T1000 (cell line): Measurements from ENCODE around the gene GPR17.

Experiments
- DNase-seq: peaks from one replicate; lab custom pipeline; 2025; ENCODE audit warnings: mixed read lengths; lab: John Stamatoyannopoulos, UW

GPR17 gene

DNA sequence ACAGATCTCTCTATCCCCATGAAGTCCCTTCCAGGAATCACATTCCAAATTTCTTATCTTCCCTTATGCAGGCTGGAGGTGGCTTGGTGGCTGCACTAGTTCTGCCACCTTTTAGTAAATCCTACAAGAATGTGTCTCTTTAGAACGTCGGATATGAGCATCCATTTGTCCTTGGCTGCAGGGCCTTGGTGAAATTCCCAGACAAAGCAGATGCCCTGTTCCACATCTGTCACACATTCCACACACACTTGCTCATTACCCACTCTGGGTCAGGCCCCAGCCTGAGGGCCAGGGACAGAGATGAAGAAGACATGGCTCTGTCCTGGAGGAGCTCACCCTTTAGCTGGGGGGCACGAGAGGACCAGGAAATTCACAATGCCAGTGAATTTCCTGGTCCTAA lies 31.2 kb upstream of the GPR17 start:
- DNase-seq: peak; percentile 24

DNA sequence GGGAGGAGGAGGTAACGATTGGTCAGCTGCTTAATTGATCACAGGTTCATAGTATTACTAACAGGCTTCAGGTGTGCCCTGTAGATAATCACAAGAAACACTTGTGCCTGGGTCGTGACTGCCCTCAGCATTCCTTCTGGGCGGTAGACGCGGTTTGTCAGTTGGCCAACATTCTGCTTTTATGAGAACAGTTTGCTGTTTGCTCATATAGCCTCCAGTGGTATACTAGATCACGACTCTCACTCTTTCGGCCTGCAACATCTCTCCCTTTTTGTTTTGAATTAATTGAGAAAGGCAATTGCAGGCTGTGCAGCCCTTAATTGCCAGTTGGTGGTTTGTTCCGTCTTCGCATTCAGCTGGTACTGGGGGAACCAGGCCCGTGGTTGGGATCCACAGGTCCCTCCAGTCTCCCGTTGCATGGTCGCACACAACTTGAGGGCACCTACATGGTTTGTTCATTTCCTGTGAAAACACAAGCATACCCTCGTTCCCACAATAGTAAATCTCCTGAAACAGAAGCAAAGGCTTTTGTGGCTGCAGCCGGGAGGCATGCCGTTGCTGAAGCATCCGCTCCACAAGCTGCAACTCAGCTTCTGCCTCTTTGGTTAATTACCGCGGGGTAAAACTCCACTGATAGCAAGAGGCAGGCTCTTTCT lies 30.3 kb upstream of the GPR17 start:
- DNase-seq: peak; percentile 67

DNA sequence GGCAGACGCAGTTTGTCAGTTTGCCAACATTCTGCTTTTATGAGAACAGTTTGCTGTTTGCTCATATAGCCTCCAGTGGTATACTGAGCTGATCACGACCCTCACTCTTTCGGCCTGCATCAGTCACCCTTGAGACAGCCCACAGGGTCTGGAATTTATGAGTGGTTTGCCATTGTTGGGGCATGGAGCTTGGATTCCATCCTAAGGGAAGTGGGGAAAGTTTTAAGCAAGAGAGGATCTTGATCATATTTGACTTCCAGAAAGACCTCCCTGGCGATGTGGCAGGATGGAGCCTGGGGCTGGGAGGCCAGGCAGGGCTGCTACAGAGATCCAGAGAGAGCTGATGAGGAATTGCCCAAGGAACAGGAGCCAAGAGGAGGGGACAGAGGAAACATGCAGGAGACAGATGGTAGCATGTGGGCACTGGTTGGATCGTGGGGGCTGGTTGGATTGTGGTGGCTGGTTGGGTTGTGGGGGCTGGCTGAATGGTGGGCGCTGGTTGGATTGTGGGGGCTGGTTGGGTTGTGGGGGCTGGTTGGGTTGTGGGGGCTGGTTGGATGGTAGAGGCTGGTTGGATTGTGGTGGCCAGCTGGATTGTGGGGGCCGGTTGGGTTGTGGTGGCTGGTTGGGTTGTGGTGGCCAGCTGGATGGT lies 27.3 kb upstream of the GPR17 start:
- no peak for DNase-seq

DNA sequence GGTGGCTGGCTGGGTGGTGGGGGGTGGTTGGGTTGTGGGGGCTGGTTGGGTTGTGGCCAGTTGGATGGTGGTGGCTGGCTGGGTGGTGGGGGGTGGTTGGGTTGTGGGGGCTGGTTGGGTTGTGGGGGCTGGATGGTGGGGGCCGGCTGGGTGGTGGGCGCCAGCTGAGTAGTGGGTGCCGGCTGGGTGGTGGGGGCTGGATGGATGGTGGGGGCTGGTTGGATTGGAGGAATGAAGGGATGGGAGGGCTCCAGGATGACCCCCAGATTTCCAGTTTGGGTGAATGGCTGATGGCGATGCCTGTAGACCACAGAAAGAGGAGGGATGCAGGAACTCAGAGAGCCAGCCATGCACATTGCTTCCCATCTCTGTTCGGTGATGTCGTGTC lies 26.8 kb upstream of the GPR17 start:
- DNase-seq: no peak

DNA sequence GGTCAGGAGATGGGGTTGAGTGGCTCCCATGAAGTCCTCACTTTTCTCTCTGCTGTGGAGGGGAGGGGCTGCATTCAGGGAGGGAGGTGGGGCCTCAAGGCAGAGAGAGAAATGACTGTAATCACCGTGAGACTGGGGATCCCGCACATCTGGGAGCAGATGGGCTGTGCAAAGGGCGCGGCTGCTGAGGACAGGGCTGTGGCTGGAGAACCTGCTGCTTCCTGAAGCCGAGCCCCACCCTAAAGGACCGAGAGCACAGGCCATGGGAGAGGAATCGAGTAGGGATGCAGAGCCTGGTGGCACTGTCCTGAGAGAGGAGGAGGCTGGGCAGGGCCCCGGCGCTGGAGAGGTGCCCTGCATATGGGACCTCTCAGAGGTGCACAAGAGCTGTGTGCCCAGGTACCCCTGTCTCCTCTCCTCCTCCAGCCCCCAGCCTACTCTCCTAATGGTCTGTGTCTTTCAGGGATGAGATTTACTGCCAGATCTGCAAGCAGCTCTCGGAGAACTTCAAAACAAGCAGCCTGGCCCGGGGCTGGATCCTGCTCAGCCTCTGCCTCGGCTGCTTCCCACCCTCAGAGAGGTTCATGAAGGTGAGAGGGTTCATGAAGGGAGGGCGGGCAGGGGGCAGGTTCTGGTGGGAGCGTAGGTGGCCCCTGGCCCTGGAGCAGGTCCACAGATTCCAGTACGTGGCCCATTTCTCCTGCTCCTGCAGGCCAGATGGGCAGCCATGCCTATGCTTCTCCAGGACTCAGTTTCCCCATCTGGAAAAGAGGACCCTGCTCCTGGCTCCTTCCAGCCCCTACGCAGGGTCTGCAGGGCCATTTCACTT lies 25.9 kb upstream of the GPR17 start:
- no peak for DNase-seq

DNA sequence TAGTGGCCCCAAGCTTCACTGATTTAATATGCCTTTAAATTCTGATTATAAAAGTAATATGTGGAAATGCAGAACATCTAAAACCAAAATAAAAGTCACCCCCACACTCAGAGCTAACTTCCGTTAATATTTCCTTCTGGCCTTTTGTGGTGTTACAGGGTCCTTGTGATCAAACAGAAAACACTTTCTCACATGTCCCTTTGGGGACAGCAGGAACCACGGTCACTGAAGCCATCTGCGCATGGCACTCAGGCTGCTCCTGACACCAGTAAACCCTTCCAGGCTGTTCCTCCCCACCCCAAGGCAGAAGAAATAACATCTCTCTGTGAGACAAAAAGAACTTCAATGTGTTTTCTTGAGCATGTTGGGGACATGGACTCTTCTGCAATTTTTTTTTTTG lies 25.1 kb upstream of the GPR17 start:
- DNase-seq: no peak

DNA sequence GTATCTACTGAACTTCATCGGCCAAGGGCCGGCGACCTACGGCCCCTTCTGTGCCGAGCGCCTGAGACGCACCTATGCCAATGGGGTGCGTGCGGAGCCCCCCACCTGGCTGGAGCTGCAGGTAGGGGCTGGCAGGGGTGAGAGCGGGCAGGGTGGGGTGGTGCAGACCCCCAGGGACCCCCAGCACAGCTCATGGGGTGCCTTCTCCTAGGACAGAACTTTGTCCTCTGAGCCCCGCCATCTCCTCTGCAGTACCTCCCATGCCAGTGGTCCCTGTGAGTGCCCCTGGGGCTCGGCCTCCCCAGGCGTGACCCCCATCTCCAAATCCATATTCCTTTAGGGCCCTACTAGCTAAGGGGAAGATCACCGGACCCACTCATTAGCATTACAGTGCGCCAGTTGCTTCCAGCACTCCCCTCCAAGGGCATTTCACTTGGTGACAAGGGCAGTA lies 23.9 kb upstream of the GPR17 start:
- DNase-seq: no peak

DNA sequence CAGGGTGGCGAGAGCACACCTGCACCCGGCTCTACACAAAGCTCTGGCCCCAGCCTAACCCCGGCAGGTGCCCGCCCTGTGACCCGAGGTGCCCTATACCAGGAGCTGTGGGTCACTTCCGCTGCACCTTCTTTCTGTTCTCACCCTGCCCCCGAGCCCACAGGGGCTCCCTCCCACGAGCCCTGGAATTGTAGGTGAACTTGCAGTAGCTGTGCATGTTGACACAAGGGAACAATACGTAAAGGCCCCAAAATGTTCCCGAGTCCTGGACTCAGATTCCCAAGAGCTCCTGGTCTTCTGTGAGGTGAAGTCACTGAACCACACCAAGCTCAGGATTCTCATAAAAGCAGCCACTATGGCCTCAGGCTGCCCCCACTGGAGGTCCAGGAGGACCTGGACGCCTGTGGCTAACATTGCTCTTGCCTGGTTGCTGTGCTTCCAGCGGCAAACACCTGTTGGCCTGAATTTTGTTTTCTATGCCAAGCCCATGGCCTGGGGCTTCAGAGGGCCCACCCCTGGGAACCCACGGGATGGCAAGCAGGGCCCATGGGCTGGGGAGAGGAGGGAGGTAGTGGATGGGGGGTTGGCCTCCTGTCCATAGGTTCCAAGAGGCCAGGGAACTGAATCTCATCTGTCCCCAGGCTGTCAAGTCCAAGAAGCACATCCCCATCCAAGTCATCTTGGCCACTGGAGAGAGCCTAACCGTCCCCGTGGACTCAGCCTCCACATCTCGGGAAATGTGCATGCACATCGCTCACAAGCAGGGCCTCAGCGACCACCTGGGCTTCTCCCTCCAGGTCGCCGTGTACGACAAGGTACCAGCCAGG lies 23.2 kb upstream of the GPR17 start:
- DNase-seq: no peak

DNA sequence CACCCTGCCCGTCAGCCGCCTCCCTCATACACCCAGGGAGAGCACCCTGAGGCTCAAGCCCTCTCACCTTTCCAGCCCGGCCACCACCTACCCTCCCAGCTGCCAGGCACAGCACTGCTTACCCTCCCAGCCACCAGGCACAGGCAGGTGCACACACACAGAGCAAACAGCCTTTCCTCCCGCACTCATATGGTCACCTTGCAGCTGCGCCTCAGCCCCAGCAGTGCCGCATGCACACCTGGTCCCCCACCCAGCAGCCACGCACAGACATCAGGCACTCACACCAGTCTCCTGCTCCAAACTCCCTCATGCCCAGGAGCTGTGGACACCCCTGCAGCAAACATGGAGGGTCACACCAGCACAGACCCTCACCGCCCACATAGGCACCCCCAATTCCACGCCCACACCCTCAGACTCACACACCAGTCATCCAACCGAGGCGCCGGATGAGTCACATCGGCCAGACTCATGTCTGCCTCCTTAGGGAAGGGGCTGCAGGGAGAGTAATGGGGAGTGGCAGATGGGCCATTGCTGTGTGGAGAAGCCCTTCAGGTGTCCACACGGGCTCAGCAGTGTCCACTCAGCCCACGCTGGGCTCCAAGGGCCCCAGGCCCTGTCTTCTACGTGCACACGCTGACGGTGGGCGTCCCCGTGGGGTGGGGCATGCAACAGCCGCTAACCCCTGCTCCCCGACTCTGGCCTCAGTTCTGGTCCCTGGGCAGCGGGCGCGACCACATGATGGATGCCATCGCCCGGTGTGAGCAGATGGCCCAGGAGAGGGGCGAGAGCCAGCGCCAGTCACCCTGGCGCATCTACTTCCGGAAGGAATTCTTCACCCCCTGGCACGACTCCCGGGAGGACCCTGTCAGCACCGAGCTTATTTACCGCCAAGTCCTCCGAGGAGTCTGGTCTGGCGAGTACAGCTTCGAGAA lies 22.3 kb upstream of the GPR17 start:
- DNase-seq: peak; percentile 37

DNA sequence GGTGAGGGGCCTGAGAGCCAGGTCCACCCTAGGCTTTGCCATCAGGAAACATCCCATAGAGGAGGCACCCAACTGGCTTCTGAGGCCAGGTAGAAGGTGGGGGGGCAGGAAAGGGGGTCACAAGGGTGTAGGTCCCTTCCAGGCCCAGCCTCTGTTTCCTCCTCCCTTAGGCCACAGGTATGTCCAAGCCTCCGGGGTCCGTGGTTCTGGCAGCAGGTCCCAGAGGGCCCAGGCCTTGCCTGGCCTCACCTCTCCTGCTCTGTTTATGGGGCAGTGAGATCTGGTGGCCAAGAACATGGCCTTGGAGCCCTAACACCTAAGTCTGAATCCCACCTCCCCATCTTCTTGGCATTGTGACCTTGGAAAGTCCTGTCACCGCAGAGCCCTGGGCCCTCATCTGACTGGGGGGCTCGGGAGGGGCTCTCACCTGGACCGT lies 21.6 kb upstream of the GPR17 start:
- DNase-seq: no peak

DNA sequence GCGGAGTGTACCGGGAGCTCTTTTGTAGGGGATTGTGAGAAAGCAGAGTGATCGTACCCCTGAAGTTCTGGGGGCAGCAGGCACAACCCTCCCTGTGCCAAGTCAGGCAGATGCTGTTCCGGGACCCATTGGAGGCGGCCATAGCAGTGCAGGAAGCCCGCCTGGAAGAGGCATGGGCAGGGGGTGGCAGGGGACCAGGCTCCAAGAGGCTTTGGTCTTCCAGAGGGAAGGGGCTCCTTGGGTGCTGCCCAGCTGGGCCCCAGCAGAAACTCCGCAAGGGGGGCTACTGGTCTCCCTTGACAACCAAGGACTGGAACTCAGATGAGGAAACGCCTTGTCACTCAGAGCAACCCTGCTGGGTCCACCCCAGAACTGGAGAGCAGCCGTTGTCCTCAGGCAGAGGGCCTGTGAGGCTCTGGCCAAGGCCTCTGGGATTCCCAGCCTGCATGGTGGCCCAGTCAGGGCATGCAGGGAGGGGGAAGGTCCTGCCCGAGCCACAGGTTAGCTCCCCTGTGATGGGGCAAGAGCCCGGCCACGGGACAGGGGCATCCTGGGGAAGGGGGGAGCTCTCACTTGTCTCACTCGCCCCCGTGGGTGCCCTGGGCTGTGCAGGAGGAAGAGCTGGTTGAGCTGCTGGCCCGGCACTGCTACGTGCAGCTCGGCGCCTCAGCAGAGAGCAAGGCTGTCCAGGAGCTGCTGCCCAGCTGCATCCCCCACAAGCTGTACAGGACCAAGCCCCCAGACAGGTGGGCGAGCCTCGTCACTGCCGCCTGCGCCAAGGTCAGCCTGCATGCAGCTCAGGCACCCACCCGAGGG lies 21.0 kb upstream of the GPR17 start:
- no peak for DNase-seq

DNA sequence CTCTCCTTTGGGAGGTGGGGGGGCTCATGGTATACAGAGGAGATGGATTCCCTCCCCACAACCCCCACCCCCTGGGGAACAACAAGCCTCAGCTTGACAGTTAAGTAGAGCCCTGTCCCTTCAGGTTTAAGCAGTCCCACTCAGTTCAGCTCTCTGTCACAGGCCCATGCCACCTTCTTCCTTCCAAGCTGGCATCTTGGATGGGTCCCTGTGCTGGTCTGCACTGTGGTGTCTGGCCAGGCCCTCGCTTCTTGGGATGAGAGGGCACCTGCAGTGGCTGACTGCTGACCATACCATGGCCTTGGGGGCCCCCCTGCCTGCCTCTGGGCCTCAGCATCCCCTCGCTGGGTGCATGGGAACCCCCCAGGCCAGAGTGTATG lies 20.4 kb upstream of the GPR17 start:
- no peak for DNase-seq

DNA sequence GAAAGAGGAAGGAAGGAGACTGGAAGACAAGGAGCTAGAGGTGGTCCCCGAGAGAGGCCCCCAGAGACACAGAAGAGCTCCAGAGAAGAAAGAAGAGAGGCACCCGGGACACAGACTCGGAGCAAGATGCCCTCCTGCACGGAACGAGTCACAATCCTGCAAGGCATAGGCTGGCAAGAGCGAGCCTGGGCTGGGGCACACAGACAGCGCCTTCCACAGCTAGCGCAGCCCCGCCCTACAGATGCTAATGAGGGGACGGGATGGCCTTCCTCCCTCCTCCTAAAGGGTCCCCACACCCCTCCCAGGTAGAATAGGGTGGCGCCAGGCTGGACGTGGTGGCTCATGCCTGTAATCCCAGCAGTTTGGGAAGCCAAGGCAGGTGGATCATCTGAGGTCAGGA lies 19.8 kb upstream of the GPR17 start:
- no peak for DNase-seq

DNA sequence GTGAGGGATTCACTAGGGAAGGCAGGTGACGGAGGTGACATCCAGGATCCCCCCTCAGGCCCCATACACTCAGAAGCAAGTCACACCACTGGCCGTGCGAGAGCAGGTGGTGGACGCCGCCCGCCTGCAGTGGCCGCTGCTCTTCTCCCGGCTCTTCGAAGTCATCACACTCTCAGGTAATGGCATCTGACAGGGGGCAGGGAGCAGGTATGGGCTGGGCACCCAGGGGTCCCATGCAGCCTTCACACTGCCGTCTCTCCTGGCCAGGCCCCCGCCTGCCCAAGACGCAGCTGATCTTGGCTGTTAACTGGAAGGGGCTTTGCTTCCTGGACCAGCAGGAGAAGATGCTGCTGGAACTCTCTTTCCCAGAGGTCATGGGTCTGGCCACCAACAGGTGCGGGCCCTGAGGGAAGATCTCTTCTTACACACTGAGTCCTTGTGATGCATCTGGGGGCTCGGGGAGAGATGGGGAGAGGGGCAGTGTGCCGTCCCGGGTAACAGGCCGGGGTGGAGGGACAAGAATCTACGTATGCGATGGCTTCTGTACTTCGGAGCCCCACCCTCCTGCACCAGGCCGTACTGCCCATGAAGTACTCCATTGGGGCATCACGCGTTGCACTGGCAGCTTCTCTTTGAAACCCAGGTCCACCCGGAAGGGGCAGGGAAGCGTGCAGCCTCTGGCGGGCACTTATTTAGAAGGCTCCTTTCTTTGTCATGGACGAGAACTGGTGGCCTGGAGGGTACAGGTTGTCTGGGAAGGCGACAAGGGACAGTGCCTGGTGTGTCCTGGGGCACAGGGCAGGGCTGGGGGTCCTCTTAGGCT lies 18.8 kb upstream of the GPR17 start:
- no peak for DNase-seq

DNA sequence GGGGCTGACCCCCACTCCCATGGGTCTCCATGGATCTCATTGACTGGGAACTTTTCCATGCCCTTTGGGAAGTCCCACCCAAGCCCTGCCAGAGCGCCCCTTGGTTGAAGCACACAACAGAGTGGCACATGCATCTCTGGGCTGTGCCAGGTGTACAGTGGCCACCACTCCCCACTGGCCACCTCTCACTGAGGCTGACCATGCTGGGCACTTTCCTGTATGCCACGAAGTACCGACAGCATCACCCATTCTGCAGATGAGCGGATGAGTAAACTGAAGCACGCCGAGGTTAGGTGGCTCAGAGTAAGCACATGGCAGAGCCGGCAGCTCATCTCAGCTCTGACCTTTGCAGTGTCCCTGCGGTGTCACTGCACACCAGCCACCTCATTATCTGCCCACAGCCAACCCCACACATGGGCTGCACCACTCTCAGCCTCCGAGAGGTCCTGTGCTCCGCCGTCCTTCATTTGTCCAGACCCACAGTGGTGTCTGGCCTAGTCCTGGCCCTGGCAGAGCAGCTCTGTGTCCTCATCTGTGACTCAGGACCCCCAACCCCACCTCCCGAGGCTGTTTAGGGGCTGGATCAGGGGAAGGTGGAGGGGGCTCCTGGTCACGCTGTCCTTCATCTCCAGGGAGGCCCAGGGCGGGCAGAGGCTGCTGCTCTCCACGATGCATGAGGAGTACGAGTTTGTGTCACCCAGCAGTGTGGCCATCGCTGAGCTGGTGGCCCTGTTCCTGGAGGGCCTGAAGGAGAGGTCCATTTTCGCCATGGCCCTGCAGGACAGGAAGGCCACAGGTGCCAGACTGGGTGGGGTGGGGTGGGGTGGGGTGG lies 18.0 kb upstream of the GPR17 start:
- DNase-seq: no peak

DNA sequence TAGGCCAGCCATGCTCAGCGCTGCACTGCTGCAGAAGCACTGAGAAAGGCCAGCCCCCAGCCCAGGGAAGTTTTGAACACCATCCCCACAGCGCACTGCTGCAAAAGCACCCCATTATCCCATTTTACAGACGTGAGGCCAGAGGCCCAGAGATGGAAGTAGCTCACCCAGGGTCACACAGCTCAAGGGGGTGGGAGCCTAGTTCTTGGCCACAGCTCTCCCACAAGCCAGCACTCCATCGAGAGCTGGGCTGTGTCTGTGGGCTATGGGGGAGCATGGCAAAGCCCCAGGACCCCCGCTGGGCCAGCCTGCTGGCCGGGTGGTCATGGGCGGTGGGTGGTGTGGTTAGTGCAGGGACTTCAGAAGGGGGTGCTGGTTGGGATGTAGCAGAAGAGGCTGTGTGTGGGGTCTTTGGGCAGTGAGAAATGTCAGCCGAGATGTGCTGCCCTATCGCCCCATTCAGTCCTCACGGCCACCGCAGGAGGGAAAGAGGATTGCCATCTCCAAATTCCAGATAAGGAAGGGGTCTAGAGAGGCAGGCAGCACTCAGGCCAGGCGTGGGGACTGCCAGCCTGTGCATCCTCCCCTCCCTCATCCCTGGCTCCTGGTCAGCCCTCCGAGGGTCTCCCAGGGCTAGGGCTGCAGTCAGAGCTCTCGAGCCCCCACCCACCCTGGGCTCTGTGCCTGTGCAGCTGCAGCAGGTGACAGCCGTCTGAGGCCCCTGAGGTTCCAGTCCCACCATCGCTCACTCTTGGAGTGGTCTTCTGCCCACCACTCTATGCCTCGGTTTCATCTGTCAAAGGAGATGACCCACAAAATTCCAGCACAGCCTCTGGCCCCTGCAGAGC lies 17.0 kb upstream of the GPR17 start:
- DNase-seq: no peak

DNA sequence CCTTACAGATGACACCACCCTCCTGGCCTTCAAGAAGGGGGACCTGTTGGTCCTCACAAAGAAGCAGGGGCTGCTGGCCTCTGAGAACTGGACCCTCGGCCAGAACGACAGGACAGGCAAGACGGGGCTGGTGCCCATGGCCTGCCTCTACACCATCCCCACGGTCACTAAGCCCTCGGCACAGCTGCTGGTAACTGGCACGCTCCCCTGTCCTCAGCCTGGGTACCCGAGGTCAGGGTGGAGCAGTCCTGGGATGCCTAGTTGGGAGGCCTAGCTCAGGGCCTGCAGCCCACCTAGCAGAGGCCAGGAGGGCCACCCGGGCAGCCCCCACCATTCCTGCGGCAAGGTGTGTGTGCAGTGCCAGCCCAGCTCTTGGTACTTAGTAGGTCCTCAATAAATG lies 16.3 kb upstream of the GPR17 start:
- DNase-seq: no peak
